ENCODE measurements around the gene BABAM1. TPM values are rescaled to one million over a fixed set of nuclear protein-coding genes. Genes with fewer than 3 reads are reported as not detected.

The BABAM1 gene
- total RNA-seq (2014; rRNA removed; shearing (Covaris generic)), result 174 and 192 TPM in 2 replicates

DNA sequence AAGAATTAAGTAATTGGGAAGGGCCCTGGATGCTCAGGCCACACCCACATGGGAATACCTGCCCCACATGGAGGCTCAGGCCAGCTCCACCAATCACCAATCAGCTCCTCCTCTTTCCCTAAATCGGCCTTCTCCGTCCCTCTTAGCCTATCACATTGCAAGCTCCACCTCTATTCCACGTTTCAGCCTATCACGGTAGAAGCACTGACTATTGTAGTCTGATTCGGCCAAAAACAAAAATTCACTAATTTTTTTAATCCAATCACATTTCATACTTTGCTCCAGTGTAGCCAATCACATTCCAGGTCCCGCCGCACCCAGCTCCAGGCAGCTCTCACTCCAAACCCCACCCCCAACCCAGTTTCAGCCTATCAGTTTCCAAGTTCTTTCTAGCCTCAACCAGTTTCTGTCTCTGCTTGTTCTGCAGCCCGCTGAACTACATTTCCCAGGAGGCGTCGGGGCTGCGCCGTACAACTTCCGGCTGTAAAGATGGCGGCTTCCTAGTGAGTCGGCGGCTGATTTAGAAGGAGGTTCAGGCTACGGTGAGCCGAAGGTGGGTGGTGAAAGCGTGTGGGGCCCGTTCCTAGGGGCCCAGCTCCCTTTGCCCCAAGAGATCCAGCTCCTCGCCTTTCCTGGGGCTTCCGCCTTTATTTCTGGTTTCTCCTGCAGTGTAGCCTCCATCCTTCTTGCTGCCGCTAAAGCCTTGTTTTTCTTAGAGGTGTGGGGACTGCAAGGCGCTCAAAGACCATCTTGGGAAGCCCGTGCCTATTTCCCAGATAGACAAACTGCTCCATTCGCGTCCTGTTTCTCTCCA lies at the start of gene BABAM1:
Gene BABAM1, plus strand, starts transcription at position 469 of the 814 bp plus-strand sequence. CDS start 1,364 bp downstream, outside the sequence.
- DNase-seq (ENCODE audit: low read depth), result peak; percentile 98

- no peak for DNase-seq (ENCODE audit: low read depth)
These were observed 48.0 kb upstream of the BABAM1 start for GRCh38 chr19:17219286-17219685.

- DNase-seq (ENCODE audit: low read depth), result peak; percentile 89
These were observed 47.0 kb upstream of the BABAM1 start for GRCh38 chr19:17220207-17220758.

DNA sequence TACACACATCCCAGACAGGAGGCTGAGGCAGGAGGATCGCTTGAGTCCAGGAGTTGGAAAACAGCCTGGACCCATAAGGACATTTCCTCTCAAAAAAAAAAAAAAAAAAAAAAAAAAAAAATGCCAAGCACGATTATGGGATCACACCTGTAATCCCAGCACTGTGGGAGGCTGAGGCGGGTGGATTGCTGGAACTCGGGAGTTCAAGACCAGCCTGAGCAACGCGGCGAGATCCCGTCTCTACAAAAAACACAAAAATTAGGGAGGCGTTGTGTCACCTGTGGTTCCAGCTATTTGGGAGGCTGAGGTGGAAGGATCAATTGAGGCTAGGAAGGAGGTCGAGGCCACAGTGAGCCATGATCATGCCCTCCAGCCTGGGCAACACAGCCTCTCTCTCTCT lies 42.2 kb upstream of the BABAM1 start:
- no peak for DNase-seq (ENCODE audit: low read depth)

DNA sequence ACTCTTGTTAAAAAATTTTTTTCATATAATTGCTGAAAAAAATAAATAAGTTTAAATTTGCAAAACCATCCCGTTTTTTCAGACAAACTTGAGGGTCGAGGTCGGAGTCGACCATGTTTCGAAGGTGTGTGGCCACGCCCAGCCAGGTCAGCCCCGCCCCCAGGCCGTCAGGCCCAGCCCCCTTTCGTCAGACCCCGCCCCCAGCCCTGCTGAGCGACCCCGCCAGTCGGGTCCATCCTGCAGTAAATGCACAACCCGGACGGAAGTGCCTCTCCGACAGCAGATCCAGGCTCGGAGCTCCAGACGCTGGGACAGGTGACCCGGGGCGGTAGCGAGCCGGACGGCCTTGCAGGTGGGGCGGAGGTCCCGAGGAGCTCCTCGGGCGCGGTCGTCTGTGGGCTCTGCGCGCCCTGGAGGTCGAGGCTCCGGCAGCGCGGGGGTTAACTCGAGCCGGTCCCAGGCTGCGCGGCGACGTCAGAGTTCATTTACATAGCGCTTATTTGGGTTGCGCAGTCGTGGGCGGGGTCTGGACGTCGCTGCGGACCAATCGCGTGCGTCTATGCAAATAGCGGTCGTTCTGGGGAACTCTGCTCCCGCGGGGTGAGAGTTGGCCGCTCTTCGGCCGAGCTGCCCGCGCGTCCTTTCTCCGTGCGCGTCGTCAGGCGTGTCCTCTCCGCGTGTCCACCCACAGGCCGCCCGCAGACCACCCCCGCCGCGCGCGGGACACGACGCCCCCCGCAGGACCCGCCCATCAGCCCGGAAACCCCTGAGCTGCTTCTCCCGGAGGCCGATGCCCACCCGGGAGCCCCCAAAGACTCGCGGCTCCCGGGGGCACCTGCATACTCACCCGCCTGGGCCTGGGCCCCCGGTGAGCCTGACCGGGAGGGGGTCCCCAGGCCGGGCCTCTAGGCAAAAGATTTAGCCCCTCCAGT lies 41.0 kb upstream of the BABAM1 start, which contains the start of gene OCEL1:
Gene OCEL1, plus strand, starts transcription at position 225 of the 932 bp plus-strand sequence. Its CDS starts 22 bp downstream, at position 247.
- peak; percentile 99 for DNase-seq (ENCODE audit: low read depth)

DNA sequence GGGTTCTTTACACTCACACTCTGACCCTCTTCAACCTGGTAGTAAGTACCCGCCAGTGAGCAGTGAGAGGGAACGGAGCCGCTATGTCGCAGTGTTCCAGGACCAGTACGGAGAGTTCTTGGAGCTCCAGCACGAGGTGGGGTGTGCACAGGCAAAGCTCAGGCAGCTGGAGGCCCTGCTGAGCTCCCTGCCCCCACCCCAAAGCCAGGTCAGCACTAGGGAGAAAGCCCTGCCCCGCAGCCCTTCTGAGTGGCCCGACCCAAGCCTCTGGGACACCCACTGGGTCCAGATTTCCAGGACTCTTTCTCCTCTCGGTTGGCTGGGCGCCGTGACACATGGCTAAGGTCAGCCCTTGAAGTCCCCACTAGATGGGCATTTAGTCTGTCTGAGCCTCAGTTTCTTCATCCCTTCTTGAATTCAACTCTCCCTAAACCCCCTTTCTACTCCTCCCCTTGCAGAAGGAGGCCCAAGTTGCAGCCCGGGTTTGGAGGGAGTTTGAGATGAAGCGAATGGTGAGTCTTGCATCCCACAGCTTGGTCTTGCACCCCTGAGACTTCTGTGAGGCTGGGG lies 39.4 kb upstream of the BABAM1 start:
- no peak for DNase-seq (ENCODE audit: low read depth)

DNA sequence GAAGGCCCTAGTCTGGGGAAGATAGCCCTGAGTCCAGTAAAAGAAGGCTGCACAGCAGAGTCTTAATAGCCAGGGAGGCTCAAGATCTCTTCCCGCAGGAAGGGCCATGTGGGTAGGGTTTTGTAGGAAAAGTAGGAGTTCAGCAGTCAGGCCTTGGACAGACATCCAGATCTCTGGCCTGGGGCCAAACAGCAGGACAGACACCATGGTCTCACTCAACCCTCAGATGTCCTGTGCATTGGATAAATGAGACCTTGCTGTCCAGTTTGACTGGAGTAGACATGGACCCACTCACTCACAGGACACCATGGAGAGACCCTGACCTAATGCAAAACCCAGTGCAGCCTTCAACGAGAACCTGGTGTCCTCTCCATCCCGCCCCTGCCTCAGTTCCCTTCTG lies 37.4 kb upstream of the BABAM1 start:
- DNase-seq (ENCODE audit: low read depth), result no peak

DNA sequence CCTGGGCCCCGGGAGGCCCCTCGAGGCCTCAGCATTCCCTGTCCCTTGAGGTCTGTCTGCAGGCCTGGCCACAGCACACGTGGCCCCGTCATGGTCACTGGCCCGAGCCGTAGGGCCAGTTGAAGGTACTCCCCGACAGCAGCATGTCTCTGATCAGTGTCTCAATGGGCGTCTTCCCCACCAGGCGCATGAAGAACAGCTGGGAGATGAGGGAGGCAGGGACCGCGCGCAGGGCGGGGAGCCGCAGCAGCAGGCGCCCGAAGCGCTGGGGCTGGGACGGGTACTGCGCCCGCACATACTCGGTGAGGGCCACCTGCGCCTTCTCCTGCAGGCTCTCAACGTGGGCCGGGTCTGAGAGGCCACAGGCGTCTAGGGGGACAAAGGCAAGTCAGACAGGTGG lies 35.0 kb upstream of the BABAM1 start:
- no peak for DNase-seq (ENCODE audit: low read depth)

GRCh38 chr19:17234911-17235299 lies 32.3 kb upstream of the BABAM1 start:
- peak; percentile 72 for DNase-seq (ENCODE audit: low read depth)

DNA sequence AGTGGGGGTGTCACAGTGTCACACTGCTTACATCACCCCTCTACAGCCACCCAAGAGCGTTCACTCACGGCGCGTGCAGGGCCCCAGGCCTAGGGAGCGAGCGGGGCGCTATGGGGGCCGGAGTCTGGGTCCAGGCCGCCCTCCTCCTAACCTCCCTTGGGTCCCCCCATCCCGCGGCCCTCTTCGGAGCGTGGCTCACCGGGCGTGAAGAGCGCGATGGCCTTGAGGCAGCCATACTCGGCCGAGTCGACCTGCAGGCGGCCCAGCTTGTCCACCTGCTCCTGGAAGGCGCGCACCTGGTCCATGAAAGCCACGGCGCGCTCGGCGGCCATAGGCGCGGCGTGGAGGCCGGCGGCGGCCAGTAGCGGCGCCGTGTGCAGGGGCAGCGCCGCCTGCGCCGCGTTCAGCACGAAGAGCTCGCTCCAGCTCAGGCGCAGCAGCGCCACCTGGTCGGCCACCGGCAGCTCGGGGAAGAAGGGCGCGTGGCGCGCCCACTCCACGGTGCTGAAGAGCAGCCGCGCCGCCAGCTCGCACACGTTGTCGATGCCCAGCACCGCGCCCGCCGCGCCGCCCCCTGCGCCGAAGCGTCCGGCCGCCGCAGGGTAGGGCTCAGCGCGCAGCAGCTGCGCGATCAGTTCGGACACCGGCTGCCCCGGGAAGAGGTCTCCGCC lies 31.8 kb upstream of the BABAM1 start:
- peak; percentile 82 for DNase-seq (ENCODE audit: low read depth)

- DNase-seq (ENCODE audit: low read depth), result peak; percentile 66
These were observed 31.1 kb upstream of the BABAM1 start for GRCh38 chr19:17235971-17236777.

DNA sequence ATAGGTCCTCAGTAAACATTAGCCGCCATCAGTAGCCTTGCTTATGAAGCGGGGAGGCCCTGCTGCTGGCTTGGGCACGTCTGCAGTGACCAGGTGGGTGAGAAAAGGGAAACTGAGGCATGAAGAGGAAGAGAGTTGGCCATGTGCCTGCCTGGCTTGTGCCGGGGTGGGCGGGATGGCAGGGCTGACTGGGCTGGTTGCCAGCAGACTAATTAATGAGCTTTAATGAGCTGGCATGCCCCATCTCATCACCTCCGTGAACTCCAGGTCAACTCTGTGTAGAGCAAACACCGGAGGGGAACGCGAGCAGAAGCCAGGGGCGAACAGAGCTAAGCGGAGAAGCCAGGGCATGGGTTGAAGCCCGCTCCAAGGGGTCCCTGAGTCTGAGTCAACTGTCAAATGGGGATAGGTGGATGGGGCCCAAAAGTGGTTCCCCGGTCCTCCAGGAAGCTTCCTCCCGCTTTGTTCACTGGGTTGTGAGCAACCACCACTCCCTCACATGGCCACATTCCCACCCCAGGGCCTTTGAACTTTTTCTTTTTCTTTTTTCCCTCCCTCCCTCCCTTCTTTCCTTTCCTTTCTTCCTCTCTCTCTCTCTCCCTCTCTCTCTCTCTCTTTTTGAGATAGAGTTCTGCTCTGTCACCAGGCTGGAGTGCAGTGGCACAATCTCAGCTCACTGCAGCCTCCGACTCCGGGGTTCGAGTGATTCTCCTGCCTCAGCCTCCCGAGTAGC lies 30.3 kb upstream of the BABAM1 start:
- DNase-seq (ENCODE audit: low read depth), result no peak

- no peak for DNase-seq (ENCODE audit: low read depth)
These were observed 29.2 kb upstream of the BABAM1 start for GRCh38 chr19:17237747-17238706.

DNA sequence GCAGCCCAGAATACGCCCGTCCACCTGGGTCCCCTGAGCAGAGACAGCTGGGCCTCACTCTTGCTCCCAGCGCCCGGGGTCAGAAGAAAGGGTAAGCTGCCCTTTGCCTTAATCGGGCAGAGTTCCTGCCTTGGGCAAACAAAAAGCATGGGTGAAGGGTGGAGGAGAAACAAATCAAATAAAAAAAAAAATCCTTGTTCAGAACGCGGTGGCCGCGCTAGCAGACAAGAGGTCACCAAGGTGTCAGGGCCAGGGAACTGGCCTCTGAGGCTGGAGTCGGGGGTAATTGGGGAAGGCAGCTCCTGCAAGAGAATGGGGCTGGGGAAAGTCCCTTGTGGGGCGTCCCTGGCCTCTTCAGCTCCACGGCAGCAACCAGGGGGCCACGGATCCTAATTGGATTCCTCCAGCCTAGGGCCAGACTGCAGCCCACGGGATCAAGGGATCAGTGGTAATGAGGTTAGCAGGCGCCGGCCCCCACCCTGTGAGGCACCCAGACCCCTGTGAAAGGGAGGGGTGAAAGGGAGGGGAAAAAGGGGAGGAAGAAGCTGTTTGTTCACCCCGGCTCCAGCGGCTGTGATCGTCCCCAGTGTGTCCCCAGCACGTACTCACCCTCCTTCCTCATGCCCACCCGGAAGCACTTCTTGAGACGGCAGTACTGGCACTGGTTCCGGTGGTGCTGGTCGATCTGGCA lies 27.0 kb upstream of the BABAM1 start:
- DNase-seq (ENCODE audit: low read depth), result no peak

GRCh38 chr19:17240826-17241399 lies 26.3 kb upstream of the BABAM1 start:
- no peak for DNase-seq (ENCODE audit: low read depth)

DNA sequence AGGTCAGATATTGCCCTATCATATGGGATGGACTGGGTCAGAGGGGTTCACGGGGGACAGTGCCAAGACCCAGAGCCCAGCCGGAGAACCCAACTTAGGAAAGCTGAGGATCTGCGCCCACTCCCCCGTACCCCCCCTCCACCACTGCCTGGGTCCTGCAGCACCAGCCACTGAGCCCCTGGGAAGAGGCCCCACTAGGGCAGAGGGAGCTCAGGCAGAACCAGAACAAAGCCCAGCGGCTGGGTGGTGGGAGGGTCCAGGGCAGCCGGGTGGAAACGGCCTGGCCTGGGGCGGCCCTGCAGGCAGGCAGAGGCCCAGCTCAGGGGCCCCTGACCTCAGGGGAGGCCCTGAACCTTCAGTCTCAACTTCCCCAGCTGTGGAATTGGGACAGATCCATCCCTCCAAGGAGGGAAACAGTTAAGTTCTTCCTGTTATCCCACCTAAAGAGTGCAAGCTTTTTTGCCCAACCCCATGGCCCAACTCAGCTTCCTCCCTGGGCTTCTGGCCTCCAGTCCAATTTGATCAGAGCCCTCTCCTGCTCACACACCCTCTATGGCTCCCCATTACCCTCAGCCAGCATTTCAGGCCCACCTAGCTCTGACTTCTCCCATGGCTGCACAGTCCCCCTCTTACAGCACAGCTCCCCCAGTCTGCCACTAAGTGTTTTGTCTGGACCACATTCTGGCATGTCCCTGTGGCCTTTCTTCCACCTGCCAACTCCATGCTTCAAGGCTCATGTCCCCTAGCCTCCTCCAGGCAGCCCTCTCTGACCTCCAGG lies 24.6 kb upstream of the BABAM1 start:
- no peak for DNase-seq (ENCODE audit: low read depth)

Measured in Daoy (cell line).